GM18511 (cell line): Measurements from ENCODE around the gene ALOX15.
"Not testable (repeated sequence)": the region's sequence is repeated elsewhere in the genome, so short reads cannot be mapped to it uniquely, and the experiment has no call there.

ENCODE experiments used
- ATAC-seq: cut with Tn5 transposase; IDR thresholded peaks from one replicate; pipeline ENCODE4 v1.9.1; 2021; ENCODE audit warnings: mild to moderate bottlenecking, moderate library complexity; ENCODE audit not compliant: unreplicated experiment

Gene ALOX15

DNA sequence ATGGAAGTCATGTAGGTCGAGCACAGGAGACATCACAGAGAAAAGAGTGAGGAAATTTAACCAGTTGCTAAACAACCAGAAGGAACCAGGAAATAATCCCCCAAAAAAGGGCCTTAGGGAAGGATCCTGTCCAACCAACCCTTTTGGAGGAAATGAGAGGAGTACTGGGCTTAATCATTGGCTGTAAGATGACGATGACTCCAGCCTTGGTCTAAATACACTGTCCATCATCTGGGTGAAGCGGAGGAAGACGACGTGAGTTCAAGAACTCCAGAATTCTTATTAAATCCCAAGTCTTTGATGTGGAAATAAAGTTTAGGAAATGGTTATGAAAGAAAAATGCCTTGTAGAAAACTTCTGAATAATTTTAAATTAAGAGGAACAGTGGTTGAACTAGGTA, 11.5 kb upstream of the ALOX15 start:
- no peak for ATAC-seq

DNA sequence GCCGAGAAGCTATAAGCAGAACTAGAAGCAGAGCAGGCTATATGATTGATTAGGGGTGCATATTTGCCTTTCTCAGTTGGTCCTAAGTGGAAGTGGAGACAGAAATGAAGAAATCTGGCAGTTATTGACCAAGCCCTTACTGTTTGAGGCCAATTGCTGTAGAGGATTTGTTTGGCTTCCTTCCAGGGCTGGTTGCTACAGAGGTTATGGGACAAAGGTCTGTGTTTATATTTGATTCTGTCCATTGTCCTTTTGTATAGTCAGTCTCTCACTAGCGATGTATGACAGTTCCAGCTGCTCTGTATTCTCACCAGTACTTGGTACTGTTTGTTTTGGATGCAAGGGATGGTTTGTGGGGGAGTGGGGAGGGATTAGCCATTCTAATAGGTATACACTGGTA, 7.3 kb upstream of the ALOX15 start:
- ATAC-seq, result no peak

DNA sequence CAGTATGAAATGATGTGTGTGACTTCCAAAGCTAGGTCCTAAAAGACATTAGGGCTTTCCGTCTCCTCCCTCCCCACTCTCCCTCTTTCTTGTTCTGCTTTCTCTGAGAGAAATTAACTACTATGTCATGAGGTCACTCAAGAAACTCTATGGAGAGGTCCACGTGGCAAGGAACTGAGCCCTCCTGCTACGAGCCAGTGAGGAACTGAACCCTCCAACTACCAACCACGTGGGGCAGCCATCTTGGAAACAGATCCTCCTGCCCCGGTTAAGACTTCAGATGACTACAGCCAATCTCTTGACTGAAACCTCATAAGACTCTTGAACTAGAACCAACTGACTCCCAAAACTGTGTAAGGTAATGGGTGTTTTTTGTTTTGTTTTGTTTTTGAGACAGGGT, 4.2 kb upstream of the ALOX15 start:
- no peak for ATAC-seq

- no peak for ATAC-seq
These were observed 2.2 kb upstream of the ALOX15 start for GRCh38 chr17:4643676-4644075.

- no peak for ATAC-seq
These were observed 808 bp upstream of the ALOX15 start for GRCh38 chr17:4642286-4642685.

GRCh38 chr17:4640569-4641188, 799 bp downstream of the ALOX15 start:
- not testable (repeated sequence) for ATAC-seq

DNA sequence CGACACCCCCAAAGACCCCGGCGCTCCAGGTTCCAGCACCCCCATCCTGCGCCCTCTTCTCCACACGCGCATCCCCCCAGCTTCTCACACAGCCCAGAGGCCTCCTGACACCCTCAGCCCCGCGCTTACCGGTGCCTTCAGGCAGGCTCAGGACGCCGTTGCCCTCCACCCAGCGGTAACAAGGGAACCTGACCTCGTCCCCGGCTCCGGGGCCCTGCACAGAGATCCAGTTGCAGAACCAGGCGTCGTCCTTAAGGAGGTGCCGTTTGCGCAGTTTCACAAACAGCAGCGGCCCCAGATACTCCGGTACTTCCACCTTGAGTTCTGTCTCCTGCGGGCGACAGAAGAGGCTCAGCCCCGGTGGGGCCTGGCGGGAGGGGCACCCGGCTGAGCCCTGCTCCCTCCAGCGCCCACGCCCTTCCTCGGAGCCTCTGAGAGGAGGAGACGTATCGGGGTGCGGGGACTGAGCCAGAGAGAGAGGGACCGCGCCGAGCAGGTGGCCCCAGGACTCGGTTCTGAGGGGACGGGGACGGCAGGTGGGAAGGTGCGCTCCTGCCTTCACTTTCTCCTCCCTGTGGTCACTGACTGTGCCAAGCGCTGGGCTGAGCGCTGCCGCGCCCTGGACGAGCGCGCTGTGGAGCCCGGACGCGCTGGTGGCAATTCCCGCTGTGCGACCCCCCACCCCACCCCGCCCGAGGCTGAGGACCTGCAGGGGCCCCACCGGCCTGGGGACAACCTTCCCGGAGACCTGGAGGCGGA, 2.0 kb downstream of the ALOX15 start:
- ATAC-seq, result not testable (repeated sequence)

DNA sequence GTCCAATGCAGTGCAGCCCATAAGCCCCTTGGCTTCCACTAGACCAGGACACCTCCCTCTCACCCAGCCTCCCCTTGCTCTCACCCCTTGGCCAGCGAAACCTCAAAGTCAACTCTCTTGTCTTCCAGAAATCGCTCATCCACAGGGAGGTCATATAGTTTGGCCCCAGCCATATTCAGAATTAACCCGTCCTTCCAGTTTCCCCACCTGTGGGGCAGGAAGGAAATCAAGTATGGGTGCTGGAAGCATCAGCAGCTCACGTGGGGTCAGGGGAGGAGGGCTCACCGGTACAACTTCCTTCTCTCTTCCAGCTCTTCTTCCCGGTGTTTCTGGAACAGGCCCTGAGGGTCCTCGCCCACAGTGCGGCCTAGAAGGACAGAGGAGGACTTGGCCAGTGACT, 2.7 kb downstream of the ALOX15 start:
- ATAC-seq, result not testable (repeated sequence)

DNA sequence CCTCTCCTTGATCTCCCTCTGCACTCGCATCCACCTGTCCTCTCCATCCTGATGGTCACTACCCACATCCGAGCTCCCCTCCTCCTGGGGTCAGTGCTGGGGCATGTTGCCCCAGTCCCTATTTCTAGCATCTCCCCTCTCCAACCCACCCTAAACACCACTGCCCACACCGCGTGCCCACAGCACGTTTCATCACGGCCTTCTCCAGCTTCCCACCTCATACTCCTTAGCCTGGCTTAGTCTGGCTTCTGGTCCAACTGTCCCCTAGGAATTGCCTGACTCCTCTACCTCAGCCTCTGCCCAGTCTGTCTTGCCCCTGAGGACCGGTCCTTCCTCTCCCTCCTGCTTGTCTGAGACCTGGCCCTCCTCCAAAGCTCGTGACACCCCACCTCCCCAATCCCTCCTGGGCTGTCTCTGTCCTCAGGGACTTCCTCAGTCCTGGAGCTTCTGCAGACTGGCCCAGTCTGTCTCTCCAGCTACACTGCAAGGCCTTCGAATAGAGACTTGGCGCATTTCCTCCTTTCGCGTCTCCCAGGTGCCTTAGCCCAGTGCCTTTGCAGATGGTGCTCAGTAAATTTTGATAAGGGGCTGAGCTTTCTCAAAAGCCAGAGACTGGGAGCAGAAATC, 4.9 kb downstream of the ALOX15 start:
- no peak for ATAC-seq

DNA sequence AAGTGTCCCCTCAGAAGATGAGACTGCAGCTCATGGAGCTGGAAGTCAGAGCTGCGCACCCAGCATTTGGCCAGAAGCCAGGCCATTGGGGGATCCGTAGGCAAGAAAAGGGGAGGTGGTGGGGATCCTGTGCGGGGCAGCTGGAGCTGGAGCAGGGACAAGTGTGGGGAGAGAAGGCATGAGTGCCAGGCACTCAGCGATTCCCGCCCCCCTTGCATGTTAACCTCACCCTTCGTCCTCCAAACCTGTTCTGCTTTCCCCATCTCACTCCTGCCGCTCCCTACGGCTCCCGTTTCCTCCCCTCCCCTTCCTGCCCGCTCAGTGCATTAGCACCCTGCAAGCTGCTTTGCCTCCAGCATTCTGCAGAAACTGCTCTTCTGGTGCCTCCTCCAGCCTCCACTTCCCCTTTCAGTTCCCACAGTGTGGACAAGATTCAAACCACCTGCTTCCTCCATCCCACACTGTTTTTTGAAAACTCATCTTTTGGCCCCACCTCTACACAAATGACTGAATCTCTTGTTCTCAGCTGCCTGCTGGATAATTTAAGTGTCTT, 5.6 kb downstream of the ALOX15 start:
- ATAC-seq, result no peak

GRCh38 chr17:4634976-4635375, 6.5 kb downstream of the ALOX15 start:
- no peak for ATAC-seq

GRCh38 chr17:4633643-4634042, 7.8 kb downstream of the ALOX15 start:
- ATAC-seq, result no peak

GRCh38 chr17:4632581-4632920, 8.9 kb downstream of the ALOX15 start:
- ATAC-seq, result no peak

- ATAC-seq, result no peak
These were observed 9.5 kb downstream of the ALOX15 start for GRCh38 chr17:4631836-4632580.

DNA sequence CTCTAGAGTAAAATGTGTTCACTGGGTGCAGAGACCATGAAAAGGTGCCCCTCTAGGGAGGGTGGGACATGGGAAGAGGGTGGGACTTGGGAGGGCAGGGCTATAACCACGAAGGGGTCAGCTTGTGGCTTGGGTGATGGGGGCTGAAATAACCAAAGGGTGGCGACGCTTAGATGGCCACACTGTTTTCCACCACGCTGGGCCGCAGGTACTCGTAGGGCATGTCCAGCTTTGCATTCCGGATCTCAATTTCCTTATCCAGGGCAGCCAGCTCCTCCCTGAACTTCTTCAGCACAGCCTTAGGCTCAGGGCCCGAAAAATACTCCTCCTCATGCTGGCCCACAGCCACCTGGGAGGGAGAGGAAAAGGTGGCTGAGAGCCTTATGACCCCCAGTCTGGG, 10.0 kb downstream of the ALOX15 start:
- no peak for ATAC-seq

- no peak for ATAC-seq
These were observed 14.7 kb downstream of the ALOX15 start for GRCh38 chr17:4626734-4627256.

- ATAC-seq, result no peak
These were observed 16.3 kb downstream of the ALOX15 start for GRCh38 chr17:4625181-4625617.

GRCh38 chr17:4624451-4624911, 17.0 kb downstream of the ALOX15 start:
- not testable (repeated sequence) for ATAC-seq

GRCh38 chr17:4623249-4623648, 18.2 kb downstream of the ALOX15 start:
- ATAC-seq, result no peak

- no peak for ATAC-seq
These were observed 19.1 kb downstream of the ALOX15 start for GRCh38 chr17:4622375-4622774.
